Cerebellar nuclear complex (tissue), 1 donor: Measurements from ENCODE around the gene CRYBG2.

ENCODE experiments used
- DNase-seq, 2 experiments: peaks; one replicate each; lab custom pipeline; 2025; lab: John Stamatoyannopoulos, UW

Gene CRYBG2

GRCh38 chr1:26281091-26281958, 72.6 kb downstream of the CRYBG2 start:
- DNase-seq = no peak

- no peak for DNase-seq
Observed at GRCh38 chr1:26280333-26281042, 73.4 kb downstream of the CRYBG2 start.

DNA sequence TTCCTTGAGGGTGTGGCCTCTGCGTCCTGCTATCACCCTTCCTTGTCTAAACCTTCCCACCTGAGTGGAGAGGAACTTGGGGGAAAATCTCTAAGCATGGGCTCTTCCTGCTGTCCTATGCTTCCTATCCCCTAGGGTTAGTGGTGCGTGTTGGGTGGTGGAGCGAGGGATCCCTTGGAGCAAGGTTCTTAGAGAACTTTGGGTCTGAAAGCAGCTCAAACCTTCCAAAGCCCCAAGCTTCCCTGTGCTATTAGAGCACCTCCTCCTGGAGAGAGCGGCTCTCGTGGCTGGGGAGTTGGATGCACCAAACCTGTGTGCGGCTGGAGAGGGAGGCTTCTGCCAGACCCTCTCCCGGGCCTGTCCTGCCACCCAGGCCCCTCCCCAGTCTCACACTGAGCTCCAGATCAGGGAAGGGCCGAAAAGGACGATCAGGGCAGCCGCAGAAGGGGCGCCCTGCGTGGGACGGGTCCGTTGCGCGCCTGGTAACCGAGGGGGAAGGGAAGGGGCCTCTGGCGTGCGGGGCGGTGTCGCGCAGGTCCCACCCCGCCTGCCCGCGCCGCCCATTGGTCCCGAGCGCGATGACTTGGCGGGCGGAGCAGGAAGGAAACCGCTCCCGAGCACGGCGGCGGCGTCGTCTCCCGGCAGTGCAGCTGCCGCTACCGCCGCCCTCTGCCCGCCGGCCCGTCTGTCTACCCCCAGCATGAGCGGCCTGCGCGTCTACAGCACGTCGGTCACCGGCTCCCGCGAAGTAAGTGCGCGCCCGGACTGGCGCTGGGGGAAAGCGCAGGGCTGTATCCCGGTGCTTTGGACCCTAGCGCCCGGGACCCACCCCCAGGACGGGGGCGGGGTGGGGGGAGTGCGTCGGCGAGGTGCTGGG, 74.2 kb downstream of the CRYBG2 start, which contains the start of gene SH3BGRL3:
Gene SH3BGRL3, plus strand, starts transcription at position 631 of the 877 bp plus-strand sequence. Its CDS starts 70 bp downstream, at position 701.
- peak in 1 of 2 experiments; percentile 47 for DNase-seq

DNA sequence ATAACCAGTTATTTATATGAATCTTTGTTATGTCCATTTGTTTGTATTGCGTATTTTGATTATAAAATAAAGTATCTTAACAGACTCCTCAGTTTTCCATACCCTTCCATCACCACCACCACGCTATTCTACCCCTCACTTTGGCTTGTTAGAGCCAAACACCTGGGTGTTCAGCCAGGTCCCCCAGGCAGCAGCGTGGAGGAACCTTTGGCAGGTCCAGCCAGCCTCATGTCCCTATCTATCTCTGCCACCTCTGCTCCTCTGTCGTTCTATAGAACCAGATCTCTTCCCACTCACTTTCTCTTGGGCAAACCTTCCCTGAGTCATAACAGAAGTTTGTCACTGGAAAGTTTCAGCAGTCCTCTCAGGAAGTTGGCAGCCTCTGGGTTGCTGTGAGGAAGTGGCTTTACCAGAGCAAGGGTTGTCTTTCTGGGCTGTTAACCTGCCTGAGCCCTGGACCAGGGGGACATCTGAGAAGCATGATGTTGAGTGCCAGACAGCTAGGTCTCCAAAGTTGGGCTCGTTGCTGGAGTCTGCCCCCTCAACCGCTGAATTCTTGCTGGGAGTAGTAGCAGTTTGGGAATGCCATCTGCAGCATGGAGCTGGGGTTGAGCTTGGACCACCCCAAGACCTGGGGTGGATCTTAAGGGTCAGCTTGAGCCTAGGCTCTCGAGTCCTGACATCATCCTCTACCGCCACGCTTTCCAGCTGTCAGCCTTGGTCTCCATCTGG, 75.0 kb downstream of the CRYBG2 start:
- DNase-seq = no peak

DNA sequence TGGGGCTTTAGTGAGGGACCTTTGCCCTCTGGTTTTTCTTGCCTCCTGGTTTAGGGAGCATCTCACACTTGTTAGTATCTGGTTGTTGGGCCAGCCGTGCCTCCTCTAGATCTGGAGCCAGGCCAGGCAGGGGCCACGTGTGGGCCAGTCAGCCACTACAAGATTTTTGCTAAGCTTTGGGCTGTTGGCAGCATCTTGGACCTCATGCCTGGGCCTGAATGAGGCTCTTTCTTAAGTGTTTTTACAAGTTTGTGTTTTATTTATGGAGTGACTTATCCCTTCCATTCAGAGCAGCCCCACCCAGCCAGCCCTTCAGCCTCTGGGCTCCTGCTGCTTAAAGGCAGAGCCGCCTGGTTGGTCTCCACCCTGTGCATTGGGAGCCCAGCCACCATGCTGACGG, 75.6 kb downstream of the CRYBG2 start:
- no peak for DNase-seq

DNA sequence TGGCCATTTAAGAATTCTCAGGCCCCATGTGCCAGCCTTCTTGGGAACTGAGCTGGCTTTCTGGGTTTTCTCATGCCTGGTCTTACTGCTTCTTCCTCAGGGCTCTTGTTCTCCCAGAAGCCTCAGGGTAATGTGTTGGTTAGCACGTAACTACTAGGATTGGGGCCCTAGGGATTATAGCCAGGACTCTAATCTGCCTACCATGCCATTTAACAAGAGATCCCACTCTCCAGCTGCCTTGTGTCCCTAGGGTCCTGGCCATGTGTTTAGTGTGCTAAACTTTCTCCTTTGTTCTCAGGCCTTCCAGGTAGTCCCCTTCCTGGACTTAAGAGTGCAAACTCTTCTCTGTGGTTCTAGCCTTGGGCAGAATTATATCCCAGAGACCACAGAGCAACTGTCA, 76.2 kb downstream of the CRYBG2 start:
- no peak for DNase-seq

DNA sequence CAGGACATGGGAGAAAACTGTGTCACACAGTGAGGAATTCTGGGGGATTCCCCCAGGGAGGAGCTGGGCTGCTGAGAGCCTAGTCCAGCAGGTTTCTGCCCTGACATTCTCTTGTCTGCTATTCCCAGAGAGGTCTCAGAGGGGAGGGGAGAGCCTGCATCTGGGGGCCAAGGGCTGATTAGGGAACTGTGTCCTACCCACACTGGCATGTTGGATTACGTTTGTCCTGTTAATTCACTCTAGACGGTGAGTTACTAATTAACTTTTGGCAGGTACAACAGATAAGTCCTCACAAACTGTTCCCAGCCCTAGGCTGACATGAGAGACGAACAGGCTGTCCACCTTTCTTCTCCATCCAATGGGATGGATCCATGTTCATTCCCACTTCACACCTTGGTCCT, 76.7 kb downstream of the CRYBG2 start:
- DNase-seq = no peak

GRCh38 chr1:26276432-26276838, 77.5 kb downstream of the CRYBG2 start:
- DNase-seq = no peak

GRCh38 chr1:26275580-26276431, 78.1 kb downstream of the CRYBG2 start:
- no peak for DNase-seq

DNA sequence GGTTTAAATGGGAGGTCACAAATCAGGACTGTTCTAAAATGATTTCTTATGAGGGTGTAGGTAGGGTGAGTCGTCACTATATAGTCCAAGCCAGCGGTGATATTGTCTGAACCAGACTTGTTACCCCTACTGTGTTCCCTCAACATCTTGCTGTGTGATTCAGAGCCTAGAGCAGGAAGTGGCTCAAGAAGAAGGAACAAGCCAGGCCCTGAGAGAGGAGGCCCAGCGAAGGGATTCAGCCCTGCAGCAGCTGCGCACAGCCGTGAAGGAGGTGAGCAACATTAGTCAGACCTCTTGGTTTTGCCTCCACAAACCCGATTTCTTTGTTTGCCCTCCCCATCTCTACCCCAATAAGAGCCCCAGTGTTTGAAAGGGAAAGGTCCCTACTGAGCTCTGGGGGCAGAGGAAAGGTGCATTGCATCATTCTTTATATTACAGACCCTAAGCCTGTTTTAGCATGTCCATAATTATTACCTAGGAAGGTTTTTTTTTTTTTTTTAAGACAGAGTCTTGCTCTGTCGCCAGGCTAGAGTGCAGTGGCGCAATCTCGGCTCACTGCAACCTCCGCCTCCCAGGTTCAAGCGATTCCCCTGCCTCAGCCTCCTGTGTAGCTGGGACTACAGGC, 79.0 kb downstream of the CRYBG2 start:
- DNase-seq = no peak
